GM18517 (cell line): ENCODE measurements around the gene SEC16A.

Experiments
- ATAC-seq: cut with Tn5 transposase; IDR thresholded peaks from one replicate; pipeline ENCODE4 v1.9.1; 2021; ENCODE audit warnings: mild to moderate bottlenecking, moderate library complexity; ENCODE audit not compliant: unreplicated experiment

The SEC16A gene

DNA sequence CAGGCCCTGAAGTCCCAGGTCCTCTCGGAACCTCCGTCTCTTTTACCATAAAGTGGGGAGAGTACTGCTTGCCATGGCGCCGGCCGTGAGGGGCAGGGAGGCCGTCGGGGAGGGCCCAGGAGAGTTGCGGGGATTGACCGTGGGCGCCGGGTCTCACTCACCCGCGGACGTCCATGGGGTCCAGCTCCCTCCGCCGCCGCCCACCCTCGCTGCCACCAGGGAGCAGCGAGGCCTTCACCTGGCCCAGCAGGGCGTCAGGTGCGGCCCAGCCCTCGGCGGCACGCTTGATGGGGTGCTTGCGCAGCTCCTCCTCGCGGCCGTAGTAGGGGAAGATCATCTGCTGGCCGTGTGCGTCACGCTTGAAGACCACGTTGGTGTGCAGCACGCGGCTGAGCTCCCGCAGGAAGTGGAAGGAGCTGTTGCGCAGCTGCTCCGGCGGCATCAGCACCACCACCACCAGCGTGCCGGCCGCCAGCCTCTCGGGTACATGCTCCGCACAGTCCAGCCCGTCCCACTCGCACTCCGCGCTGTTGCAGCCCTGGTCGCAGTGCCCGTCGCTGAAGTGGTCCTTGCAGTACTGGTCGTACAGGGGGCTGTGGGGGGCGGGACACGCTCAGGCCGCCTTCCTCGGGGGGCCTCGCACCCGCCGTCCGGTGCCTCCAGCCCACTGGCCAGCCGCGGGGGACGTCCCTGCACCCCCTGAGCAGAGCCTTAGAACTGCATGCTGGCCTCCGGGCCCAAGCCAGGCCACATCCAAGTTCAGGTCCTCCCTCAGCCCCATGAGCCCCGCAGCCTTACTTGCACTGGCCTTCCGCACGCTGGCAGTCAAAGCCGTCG, 21.9 kb upstream of the SEC16A start:
- no peak for ATAC-seq

DNA sequence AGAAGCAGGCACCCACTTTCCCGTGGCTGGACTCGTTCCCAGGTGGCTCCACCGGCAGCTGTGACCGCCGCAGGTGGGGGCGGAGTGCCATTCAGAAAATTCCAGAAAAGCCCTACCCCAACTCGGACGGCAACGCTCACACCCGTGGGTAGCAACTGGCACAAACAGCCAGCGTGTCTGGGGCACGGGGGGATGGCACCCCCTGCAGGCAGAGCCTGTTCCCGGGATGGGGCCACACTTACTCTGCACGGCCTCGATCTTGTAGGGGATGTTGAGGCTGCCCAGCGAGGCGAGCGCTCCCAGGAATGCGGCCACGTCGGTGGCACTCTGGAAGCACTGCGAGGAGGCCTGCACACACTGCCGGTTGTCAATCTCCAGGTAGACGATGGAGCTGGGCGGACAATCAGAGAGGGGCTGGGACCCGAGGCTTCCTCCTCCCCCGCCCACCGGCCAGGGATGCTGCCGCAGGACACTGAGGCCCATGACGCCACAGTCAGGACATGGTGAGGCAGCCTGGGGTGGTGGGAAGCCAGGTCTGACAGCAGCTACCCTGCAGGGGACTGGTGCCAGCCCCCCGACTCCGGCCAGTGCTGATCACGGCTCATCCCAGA, 20.2 kb upstream of the SEC16A start:
- ATAC-seq, result no peak

DNA sequence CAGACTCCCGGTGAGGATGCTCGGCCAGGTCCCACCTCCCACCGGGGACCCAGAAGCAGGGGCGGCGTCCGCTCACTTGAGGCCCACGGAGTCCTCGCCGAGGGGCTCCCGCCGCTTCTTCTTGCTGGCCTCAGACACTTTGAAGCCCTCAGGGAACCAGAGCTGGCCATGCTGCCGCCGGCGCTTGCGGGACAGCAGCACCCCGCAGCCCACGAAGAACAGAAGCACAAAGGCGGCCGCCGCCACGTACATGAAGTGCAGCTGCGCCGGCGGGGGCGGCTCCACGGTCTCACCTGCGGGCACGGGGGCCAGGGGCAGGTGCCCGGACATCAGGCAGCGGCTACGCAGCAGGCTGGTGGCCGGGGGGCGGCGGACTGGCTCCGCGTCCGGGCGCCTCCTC, 19.4 kb upstream of the SEC16A start:
- ATAC-seq, result no peak

DNA sequence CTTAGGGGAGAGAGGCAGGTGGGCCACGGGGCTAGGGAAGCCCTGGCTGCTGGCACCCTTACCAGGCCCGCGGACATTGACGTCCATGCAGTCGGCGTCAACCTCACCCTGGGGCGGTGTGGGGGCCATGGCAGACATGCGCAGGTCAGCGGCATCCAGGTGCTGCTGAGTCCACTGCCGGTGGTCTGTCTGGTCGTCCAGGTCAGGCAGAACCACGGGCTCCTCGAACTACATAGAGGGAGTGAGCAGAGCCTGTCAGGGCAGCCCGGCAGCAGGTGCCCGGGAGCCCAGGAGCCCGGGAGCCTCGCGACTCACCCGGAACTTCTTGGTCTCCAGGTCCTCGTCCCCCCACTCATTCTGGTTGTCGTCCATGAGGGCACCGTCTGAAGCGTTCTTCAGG, 18.8 kb upstream of the SEC16A start:
- ATAC-seq, result no peak

DNA sequence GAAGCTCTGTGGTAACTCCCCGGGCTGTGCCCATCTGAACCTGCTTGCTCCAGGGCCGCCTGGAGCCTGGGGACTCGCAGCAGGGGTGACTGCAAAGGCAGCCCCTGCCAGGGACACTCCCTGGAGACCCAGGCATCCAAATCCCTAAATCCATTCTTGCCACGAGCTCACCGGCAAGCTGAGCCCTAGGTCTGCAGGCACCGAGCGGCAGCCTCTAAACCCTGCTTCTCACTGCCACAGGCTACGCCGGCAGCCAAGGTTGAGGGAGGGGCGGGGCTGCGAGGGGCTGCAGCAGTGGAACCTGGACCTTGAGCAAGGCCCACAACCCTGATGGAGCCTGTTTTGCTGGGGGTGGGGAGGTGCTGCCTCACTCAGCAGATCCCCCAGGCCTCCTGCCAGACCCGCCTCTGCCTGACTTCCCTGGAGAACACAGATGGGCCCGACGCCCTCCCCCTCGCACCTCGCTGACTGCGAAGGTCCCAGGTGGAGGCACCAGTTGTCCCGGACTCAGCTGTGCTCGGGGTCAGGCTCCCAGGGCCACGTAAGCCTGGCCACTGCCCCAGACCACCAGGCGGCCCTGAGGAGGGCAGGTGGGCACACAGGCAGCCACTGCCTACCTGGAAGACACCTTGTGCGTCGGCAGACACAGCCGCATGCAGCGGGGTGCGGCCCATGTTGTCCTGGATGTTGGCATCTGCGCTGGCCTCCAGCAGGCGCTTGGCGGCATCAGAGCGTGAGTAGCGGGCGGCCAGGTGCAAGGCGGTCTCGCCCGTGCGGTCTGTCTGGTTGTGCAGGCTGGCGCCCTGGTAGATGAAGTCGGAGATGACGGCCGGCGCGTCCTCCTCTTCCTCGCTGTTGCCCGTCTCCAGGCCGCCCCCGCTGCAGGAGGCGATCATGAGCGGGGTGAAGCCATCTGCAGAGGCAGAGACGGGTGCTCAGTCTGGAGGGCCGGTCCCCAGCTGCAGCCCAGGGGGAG, 17.4 kb upstream of the SEC16A start:
- no peak for ATAC-seq

DNA sequence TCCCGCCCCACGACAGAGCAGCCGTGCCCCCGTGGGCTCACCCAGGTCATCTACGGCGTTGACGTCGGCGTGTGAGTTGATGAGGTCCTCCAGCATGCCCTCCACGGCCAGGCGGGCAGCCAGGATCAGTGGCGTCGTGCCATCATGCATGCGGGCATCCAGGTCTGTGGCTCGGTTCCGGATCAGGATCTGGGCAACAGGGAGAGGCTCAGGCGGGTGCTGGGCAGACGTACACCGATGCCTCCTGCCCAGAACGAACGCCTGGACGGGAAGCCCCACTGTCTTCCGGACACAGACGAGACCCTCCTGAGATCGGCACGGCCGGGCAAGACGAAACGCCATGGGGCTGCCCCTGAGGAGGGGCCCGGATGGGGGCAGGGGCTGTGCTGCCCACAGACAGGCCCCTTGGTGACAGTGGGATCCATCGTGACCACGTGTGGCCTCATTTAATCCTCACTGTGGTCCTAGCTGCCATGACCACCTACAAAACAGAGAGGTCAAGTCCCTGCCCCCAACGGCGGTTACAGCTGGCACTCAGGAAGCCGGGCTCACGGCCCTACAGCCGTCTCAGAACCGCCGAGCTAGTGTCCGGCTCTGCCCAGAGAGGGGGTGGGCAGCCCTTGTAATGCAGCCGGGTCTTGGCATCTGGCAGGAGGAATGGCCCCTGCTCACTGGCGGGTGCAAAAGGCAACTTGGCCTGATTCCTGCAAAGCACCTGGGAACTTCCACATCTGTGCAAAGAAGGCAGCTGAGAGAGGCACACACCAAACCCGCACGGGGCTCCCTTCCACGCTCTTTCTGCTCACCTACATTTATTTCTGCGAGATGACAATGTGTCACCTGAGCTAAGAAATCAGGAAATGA, 16.5 kb upstream of the SEC16A start:
- no peak for ATAC-seq

DNA sequence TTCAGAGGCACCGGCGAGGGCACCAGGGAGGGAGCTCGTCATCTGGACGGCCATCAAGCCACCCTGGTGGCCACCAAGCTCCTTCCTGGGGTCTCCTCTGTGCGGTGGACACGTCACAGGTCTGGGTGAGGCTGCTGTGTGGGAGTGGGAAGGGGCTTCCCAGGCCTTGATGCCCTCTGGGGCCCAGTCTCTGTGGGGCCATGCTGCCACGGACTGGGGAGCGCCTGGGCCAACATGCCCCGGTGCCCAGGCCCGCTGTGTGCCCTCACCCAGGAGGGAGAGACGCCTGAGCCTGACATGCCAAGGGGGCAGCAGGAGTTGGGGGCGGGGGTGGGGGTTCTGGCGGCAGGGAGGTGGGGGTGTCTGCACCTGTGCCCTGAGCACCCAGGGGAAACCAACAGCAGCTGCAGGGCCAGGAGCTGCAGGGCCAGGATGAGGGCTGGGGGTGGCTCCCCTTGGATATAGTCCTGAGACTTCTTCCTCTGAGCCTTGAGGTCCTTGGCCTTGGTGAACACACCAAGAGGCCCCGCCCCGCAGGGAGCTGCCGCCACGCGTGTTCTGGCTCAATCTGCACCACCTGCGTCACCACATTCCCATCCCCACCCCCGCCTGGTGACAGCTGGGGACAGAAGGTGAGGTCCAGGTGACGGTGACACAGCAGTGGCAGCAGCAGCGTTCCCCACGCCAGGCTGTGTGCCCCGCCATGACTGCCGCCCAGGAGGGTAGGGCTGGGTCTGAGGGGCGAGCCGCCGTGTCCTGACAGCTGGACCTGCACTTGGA, 15.3 kb upstream of the SEC16A start:
- no peak for ATAC-seq

DNA sequence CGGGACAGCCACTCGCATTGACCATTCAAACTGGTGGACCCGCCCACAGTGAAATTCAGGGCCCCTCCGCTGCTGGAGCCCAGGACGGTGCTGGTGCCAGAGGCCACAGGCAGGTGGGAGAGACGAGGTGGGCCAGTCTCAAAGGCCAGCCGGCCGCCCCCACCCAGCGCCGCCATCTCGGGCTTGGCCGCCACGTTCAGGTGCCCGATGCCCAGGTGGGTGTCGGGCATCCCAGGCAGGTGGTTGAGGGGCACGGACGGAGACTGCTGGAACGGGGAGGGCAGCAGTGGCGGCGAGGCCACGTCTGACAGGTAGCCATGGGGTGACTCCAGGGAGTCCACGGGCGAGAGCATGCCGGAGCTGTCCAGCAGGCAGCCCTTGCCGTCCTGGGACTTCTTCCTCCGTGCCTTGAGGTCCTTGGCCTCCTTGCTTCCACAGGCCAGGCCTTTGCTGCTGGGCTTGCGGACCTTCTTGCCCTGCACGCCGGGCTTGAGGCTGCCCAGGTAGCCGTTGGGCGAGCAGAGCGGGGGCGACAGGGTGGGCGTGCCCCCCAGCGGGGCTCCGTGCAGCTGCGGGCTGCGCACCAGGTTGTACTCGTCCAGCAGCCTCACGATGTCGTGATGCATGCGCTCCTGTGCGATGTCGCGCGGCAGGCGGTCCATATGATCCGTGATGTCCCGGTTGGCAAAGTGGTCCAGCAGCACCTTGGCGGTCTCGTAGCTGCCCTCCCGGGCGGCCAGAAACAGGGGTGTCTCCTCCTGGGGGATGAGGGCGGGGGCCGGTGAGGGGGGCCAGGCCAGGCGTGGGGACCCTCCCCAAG, 14.2 kb upstream of the SEC16A start:
- no peak for ATAC-seq

DNA sequence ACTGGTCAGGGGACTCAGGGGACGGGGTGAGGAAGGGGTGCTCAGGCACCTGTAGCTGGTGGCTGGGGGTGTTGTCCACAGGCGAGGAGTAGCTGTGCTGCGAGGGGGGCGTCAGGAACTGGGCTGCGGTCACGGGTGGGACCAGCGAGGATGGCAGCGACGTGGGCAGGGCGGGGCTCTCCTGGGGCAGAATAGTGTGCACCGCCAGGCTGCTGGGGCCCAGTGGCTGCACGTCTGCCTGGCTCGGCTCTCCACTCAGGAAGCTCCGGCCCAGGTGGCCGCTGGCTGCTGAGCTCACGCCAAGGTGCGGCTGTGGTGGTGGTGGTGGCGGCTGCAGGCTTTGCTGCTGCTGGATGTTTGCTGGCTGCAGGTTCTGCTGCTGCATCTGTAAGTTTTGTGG, 13.3 kb upstream of the SEC16A start:
- ATAC-seq, result no peak

DNA sequence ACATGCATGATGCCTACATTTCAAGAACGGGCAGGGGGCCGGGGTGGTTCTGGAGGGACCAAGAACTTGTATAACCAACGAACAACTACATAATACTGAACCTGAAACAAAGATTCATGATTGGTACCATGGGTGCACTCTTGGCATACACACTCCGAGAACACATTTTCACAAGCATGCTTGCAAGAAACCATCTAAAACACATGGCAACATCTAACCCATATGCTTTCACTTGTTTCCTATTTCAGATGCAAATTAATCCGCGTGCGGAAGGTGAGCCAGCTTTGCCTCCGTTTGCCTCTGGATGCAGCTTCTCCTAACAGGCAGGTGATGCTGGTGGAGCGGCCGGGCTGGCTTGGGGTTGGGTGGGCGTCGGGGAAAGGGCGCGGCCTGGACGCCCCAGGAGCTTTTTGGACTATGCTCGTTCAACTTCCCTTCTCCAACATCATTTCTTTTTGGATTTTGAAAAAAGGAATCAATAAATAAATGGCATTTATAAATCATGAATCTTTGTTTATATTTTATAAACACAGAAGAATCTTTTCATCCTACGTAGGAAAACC, 12.5 kb upstream of the SEC16A start:
- no peak for ATAC-seq

DNA sequence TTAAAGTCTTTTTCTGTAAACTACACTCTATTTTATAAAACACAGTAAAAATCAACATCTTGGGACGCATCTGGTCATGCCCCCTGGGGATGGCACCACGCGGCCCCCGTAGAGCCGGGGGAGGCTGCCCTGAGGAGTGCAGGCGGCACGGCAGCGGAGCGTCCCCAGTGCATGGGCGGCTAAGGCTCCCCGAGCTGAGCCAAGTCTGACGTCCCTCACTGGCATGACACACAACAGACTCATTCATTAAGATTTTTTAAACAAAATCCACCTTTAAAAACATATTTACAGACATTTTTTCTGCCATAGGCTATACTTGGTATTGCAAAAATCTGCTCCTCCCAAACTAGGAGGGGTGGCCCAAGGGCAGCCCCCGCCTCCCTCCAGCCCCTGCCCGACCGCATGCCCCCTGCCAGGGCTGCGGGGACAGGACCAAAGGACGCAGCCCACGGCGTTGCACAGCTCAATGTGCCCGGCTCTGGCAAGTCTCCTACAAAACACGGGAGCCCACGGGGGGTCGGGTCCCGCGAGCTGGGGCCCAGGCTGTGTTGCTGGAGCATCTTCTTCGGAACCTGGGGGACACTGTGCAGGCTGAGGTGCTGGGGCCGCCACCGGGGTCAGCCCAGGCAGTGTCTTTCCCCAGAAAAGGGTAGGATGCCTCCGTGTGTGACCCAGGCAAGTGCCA, 11.8 kb upstream of the SEC16A start:
- ATAC-seq, result no peak

DNA sequence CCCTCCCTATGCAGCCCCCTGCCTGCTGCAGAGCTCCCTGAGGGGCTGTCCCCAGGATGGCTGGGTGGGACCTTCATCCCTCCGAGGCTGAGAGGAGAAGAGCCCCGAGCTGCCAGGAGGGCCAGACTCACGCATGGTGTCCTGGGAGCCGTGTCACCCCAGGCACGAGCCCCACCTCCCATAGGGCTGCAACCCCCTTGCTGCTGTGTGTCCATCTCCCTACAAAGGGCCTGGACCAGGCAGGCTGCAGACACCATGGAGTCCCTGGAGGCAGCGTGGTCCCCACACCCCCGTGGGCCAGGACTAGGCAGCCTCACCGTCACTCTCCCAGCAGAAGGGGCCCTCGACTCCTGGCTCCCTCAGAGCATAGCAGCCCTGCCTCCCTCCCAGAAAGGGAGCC, 11.2 kb upstream of the SEC16A start:
- ATAC-seq, result no peak

DNA sequence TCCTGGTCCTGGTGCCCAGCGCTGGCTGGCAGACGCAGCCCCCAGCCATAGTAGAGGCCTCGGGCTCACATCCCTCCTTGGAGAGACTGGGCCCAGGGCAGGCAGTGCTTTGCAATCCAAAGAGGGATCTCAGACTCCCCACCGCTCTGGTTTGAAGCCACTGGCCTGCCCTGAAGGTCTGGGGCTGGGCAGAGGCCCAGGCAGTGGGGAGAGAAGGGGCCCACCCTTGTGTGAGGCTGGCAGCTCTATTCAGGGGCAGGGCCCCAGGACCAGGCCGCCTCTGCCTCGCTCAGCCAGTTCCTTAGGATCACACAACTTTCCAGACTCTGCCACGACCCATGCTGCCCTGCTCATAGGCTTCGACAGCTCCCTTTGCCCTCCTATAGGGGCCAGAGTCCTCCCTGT, 10.7 kb upstream of the SEC16A start:
- no peak for ATAC-seq

DNA sequence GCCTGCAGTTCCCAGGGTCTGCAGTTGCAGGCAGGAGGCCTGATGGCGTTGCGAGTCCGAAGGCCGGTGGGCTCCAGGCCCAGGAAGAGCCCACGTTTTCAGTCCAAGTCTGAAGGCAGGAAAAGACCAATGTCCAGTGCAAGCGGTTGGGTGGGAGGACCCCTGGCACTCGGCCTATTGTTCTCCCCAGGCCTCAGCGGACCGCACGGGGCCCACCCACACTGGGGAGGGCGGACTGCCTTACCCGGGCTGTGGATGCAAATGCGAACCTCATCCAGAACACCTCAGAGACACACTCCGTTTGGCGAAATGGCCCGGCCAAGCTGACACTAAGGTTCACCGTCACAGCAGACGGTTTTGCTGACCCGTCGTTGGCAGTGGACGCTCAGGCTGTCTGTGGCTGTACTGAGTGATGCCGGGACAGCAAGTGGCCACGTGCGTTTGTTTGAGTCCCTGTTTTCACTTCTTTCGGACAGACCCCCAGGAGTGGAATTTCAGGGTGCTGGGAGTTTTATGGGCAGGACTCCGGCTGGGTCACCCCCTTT, 10.2 kb upstream of the SEC16A start:
- ATAC-seq, result no peak

DNA sequence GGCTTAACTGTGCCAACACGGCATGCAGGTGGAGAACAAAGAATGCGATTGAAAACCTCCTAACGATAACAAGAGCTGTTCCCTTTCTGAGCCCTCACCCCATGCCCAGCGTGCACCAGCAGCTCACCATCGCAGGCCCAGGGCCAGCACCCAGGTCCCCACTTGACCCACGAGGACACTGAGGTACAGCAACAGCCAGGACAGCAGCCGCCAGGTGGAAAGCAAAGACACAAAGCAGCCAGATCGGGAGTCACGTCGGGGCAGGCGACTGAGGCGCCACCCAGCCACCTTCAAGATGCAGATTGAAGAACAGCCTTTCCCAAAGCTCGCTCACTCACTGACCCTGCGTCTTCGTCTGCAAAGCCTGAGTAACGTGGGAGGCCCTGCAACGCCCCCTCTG, 6.9 kb upstream of the SEC16A start:
- no peak for ATAC-seq

DNA sequence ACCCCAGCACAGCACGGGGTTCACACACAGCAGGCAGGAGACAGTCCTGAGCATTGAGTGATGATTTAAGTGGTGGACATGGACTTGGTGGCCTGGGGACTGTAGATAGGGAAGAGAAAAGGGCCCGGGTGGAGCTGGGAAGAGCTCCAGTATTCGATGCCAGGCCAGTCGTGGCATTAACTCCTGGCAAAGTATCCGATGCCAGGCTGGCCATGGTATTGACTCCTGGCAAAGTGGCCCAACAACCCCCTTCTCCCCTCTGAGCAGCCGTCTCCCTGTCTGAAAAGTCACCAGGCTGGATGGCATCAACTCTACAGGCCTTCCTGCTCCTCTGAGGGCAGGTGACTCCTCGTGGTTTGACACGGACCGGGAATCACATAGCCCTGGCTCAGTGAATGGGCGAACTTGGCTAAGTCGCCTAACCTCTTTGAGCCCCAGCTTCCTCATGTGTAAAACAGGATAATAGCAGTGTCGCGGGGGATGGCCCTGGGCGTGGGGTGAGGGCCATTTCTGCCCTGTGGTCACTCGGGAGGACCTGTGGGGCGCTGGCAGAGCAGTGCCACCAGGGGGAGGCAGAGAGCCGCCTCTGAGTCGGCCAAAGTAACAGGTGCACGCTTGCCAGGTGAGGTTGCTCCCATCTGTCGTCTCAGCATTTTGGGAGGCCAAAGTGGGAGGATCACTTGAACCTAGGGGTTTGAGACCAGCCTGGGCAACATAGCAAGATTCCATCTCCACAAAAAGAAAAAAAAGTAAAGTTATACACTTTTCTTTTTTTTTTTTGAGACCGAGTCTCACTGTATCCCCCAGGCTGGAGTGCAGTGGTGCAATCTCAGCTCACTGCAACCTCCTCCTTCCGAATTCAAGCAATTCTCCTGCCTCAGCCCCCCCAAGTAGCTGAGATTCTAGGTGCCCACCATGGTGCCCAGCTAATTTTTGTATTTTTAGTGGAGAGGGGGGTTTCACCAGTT, 5.7 kb upstream of the SEC16A start:
- no peak for ATAC-seq

DNA sequence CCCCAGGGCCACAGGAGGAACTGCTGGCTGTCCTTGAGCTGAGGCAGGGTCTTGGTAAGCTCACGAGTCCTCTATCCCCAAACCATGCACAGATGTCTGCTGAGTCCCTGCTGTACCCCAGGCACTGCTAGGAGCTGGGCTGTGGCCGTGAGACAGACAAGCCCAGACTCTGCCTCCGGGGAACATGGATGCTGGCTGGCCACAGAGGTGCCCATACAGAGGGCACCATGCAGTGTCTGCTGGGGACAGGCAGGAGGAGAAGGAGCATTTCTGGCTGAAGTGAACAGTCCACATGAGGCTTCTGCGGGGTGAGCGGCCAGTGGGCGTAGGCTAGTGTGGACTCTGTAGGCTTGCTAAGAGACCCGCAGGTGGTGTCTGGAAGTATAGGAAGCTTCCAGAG, 4.8 kb upstream of the SEC16A start:
- ATAC-seq, result no peak
